ENCODE data around the gene CDC34.

CDC34 gene

GRCh38 chr19:508204-509150 is 23.1 kb upstream of the CDC34 start:
- Histone ChIP-seq H3K4me2 (ENCODE audit: low read length, poor library complexity, severe bottlenecking) (peak overlapping the region; percentile 93), H4K8ac (ENCODE audit: low read length) (peak overlapping the region; percentile 53), H3K4me3 (ENCODE audit: insufficient read depth in 1 of 2, low read depth in 1 of 2, low read length in 2 of 2) (peak overlapping the region; percentile 86 to 96), H4K91ac (ENCODE audit: low read length) (no peak overlapping the region), H2BK12ac (ENCODE audit: low read length in 2 of 2) (no peak overlapping the region), H3K27ac (ENCODE audit: low read length, poor library complexity, severe bottlenecking) (no peak overlapping the region), H3K18ac (ENCODE audit: low read depth in 1 of 2, low read length in 2 of 2) (no peak overlapping the region), H3K79me1 (replicated peaks; ENCODE audit: low read length, poor library complexity, severe bottlenecking) (peaks cover 26% of the 10 kb centered on the region), H3K4ac (ENCODE audit: low read depth in 1 of 2, low read length in 2 of 2) (peak overlapping the region in 1 of 2 experiments; percentile 3), H3K27me3 (ENCODE audit: control insufficient read depth in 1 of 2, insufficient read depth in 1 of 2, low read length in 2 of 2) (no peaks in the 10 kb centered on the region), H2AFZ (ENCODE audit: low read depth, low read length) (no peak overlapping the region), H2BK120ac (ENCODE audit: low read depth, low read length) (no peak overlapping the region), H3K9me3 (ENCODE audit: control insufficient read depth, low read length) (no peaks in the 10 kb centered on the region), H2AK5ac (ENCODE audit: low read length, severe bottlenecking) (peak overlapping the region; percentile 9), H3K36me3 (ENCODE audit: control insufficient read depth in 1 of 2, insufficient read depth in 2 of 2, low read depth in 1 of 2, low read length in 2 of 2) (peaks cover 5 to 23% of the 10 kb centered on the region in 2 experiments), H2BK5ac (ENCODE audit: low read depth, low read length, poor library complexity, severe bottlenecking) (no peak overlapping the region), H3K14ac (ENCODE audit: low read length in 2 of 2) (peak overlapping the region in 1 of 2 experiments; percentile 49), H3K4me1 (ENCODE audit: control insufficient read depth, insufficient read depth, low read depth, low read length) (peaks cover 34% of the 10 kb centered on the region), H2BK15ac (ENCODE audit: low read depth, poor library complexity, severe bottlenecking) (no peak overlapping the region), H3K23ac (ENCODE audit: low read length in 2 of 2) (no peak overlapping the region), H3K9ac (ENCODE audit: low read length) (peak overlapping the region; percentile 98)
- no peak for DNase-seq
- WGBS: 70% methylated on average over 32 of the region's 32 CpGs

GRCh38 chr19:510606-511100 is 20.9 kb upstream of the CDC34 start:
- no peak overlapping the region for H3K14ac ChIP-seq (ENCODE audit: low read length in 2 of 2)
- peak overlapping the region in 1 of 2 experiments; percentile 29 for H2BK12ac ChIP-seq (ENCODE audit: low read length in 2 of 2)
- peak; percentile 93 for DNase-seq
- peak overlapping the region; percentile 52 to 65 for H3K18ac ChIP-seq (ENCODE audit: low read depth in 1 of 2, low read length in 2 of 2)
- no peak overlapping the region for H3K4me3 ChIP-seq (ENCODE audit: insufficient read depth in 1 of 2, low read depth in 1 of 2, low read length in 2 of 2)
- H2BK15ac ChIP-seq (ENCODE audit: low read depth, poor library complexity, severe bottlenecking): peak overlapping the region; percentile 75
- H3K27me3 ChIP-seq (ENCODE audit: control insufficient read depth in 1 of 2, insufficient read depth in 1 of 2, low read length in 2 of 2): no peaks in the 10 kb centered on the region
- no peak overlapping the region for H2AFZ ChIP-seq (ENCODE audit: low read depth, low read length)
- peak overlapping the region; percentile 60 for H3K4me2 ChIP-seq (ENCODE audit: low read length, poor library complexity, severe bottlenecking)
- WGBS: 9% methylated on average over 21 of the region's 21 CpGs
- H3K27ac ChIP-seq (ENCODE audit: low read length, poor library complexity, severe bottlenecking): peak overlapping the region; percentile 75
- peaks cover 14 to 36% of the 10 kb centered on the region in 2 experiments for H3K36me3 ChIP-seq (ENCODE audit: control insufficient read depth in 1 of 2, insufficient read depth in 2 of 2, low read depth in 1 of 2, low read length in 2 of 2)
- H2BK5ac ChIP-seq (ENCODE audit: low read depth, low read length, poor library complexity, severe bottlenecking): peak overlapping the region; percentile 49
- H2BK120ac ChIP-seq (ENCODE audit: low read depth, low read length): no peak overlapping the region
- H3K9ac ChIP-seq (ENCODE audit: low read length): peak overlapping the region; percentile 35
- H3K4ac ChIP-seq (ENCODE audit: low read depth in 1 of 2, low read length in 2 of 2): peak overlapping the region in 1 of 2 experiments; percentile 71
- peaks cover 34% of the 10 kb centered on the region for H3K4me1 ChIP-seq (ENCODE audit: control insufficient read depth, insufficient read depth, low read depth, low read length)
- peak overlapping the region; percentile 68 for H4K8ac ChIP-seq (ENCODE audit: low read length)
- peak overlapping the region; percentile 12 for H2AK5ac ChIP-seq (ENCODE audit: low read length, severe bottlenecking)
- H3K79me1 ChIP-seq (replicated peaks; ENCODE audit: low read length, poor library complexity, severe bottlenecking): peaks cover 29% of the 10 kb centered on the region
- no peak overlapping the region for H3K23ac ChIP-seq (ENCODE audit: low read length in 2 of 2)
- no peaks in the 10 kb centered on the region for H3K9me3 ChIP-seq (ENCODE audit: control insufficient read depth, low read length)
- peak overlapping the region; percentile 48 for H4K91ac ChIP-seq (ENCODE audit: low read length)

GRCh38 chr19:511101-511851 is 20.3 kb upstream of the CDC34 start:
- Histone ChIP-seq H3K4me2 (ENCODE audit: low read length, poor library complexity, severe bottlenecking) (peak overlapping the region; percentile 60), H3K4me3 (ENCODE audit: insufficient read depth in 1 of 2, low read depth in 1 of 2, low read length in 2 of 2) (no peak overlapping the region), H2AK5ac (ENCODE audit: low read length, severe bottlenecking) (no peak overlapping the region), H2BK5ac (ENCODE audit: low read depth, low read length, poor library complexity, severe bottlenecking) (peak overlapping the region; percentile 49), H3K4ac (ENCODE audit: low read depth in 1 of 2, low read length in 2 of 2) (peak overlapping the region in 1 of 2 experiments; percentile 8), H3K79me1 (replicated peaks; ENCODE audit: low read length, poor library complexity, severe bottlenecking) (peaks cover 29% of the 10 kb centered on the region), H3K18ac (ENCODE audit: low read depth in 1 of 2, low read length in 2 of 2) (peak overlapping the region; percentile 65 to 70), H2AFZ (ENCODE audit: low read depth, low read length) (no peak overlapping the region), H4K8ac (ENCODE audit: low read length) (peak overlapping the region; percentile 68), H3K9ac (ENCODE audit: low read length) (peak overlapping the region; percentile 35), H3K27me3 (ENCODE audit: control insufficient read depth in 1 of 2, insufficient read depth in 1 of 2, low read length in 2 of 2) (no peaks in the 10 kb centered on the region), H3K14ac (ENCODE audit: low read length in 2 of 2) (peak overlapping the region in 1 of 2 experiments; percentile 19), H2BK120ac (ENCODE audit: low read depth, low read length) (peak overlapping the region; percentile 12), H3K36me3 (ENCODE audit: control insufficient read depth in 1 of 2, insufficient read depth in 2 of 2, low read depth in 1 of 2, low read length in 2 of 2) (peaks cover 14 to 36% of the 10 kb centered on the region in 2 experiments), H2BK15ac (ENCODE audit: low read depth, poor library complexity, severe bottlenecking) (no peak overlapping the region), H2BK12ac (ENCODE audit: low read length in 2 of 2) (peak overlapping the region; percentile 4 to 6), H3K4me1 (ENCODE audit: control insufficient read depth, insufficient read depth, low read depth, low read length) (peaks cover 33% of the 10 kb centered on the region), H3K9me3 (ENCODE audit: control insufficient read depth, low read length) (no peaks in the 10 kb centered on the region), H3K27ac (ENCODE audit: low read length, poor library complexity, severe bottlenecking) (peak overlapping the region; percentile 75), H3K23ac (ENCODE audit: low read length in 2 of 2) (no peak overlapping the region), H4K91ac (ENCODE audit: low read length) (peak overlapping the region; percentile 81)
- WGBS: 35% methylated on average over 27 of the region's 30 CpGs
- DNase-seq: no peak
